ENCODE results near the gene PNMA8C.
"Not testable (repeated sequence)": the region's sequence is repeated elsewhere in the genome, so short reads cannot be mapped to it uniquely, and the experiment has no call there.

PNMA8C gene

GRCh38 chr19:46386996-46387712, 41.6 kb downstream of the PNMA8C start:
- no peak for DNase-seq

DNA sequence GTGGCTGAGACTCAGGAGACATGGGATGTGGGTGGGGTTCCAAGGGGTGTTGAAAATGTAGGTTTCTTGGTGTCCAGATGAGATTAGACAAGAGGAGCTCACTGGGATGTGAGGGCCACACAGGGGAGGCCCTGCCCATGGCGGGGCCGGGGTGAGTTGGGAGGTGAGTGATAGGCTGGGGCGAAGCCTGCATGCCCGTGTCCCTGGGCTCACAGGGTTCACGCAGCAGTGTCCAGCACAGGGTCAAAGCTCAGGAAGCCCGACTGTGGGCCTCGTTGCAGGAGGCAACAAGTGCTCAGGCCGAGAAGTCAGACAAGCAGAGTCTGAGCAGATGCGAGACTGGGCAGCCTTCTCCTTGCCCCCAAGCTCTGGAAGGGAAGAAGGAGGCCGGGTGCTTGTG, 42.6 kb downstream of the PNMA8C start:
- no peak for DNase-seq

GRCh38 chr19:46385636-46386035, 43.1 kb downstream of the PNMA8C start:
- DNase-seq = no peak

GRCh38 chr19:46384396-46384795, 44.3 kb downstream of the PNMA8C start:
- no peak for DNase-seq

- no peak for DNase-seq
These were observed 44.9 kb downstream of the PNMA8C start for GRCh38 chr19:46383846-46384245.

DNA sequence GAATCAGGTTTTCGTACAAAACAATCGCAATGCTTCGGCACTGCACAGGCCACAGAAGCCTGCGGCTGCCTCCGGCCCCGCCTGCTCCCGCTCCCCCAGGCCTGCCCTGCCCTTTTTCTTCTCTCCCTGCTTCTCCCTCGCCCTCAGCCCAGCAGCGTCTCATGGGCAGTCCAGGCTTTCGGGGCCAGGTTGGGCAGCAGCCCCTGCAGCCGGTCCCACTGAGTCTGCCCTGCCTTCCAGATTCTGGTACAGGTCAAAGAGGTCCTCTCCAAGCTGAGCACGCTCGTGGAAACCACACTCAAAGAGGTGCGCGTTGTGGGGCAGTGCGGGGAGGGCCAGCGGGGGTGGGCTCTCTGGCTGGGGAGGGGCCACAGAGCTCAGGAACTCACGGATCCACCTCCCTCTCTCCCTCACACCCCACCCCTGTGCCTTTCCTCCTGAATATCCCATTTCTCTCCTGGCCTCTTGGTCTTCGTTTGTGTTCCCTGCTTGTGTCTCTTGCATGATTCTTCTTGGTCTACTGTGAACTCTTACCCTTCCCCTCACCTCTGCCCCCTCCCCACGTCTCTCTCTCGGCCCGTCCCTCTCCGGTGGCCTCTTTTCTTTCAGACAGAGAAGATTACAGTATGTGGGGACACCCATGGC, 45.4 kb downstream of the PNMA8C start:
- DNase-seq = peak; percentile 21

DNA sequence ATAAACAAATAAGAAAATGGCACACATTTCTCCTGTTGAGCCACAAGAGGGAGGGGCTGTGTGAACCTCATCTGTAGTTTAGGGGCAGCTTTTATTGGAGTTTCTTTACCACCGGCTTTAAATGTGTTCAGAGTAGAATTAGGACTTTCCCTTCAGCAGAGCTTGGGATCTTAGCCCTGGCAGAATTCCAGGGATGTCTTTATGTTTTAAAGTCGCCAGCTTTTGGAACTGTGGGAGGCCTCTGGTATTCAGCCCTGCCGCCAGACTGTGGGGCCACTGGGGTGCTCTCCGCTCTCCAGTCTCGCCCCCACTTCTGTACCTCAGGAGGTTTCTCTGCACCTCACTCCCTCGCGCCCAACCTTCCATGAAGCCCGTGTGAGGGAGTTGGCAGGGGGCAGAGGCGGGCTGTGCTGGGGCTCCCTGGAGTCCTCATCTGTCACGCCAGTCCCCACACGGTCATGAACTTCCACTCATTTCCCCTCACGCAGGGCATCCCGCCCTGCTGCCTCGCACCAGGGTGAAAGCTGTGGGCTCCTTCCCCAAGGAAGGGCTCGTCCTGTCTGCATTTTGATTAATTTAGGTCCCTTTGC, 46.9 kb downstream of the PNMA8C start:
- DNase-seq = no peak

GRCh38 chr19:46381346-46381745, 47.4 kb downstream of the PNMA8C start:
- no peak for DNase-seq

GRCh38 chr19:46380690-46381089, 48.0 kb downstream of the PNMA8C start:
- DNase-seq = no peak

DNA sequence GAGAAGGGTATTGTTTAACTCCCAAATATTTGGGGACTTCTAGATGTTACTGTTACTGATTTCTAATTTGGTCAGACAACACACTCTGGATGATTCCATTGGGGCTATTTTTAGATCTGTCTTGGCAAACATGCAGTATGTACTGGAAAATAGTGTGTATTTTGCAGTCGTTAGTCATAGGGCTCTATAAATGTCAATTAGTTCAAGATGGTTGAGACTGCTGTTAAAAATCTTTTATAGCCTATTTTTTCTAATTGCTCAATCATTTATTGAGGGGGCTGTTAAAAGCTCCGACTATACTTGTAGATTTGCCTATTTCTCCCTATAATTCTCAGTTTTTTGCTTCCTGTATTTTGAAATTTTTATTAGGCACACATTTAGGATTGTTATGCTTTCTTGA, 50.5 kb downstream of the PNMA8C start:
- no peak for DNase-seq

DNA sequence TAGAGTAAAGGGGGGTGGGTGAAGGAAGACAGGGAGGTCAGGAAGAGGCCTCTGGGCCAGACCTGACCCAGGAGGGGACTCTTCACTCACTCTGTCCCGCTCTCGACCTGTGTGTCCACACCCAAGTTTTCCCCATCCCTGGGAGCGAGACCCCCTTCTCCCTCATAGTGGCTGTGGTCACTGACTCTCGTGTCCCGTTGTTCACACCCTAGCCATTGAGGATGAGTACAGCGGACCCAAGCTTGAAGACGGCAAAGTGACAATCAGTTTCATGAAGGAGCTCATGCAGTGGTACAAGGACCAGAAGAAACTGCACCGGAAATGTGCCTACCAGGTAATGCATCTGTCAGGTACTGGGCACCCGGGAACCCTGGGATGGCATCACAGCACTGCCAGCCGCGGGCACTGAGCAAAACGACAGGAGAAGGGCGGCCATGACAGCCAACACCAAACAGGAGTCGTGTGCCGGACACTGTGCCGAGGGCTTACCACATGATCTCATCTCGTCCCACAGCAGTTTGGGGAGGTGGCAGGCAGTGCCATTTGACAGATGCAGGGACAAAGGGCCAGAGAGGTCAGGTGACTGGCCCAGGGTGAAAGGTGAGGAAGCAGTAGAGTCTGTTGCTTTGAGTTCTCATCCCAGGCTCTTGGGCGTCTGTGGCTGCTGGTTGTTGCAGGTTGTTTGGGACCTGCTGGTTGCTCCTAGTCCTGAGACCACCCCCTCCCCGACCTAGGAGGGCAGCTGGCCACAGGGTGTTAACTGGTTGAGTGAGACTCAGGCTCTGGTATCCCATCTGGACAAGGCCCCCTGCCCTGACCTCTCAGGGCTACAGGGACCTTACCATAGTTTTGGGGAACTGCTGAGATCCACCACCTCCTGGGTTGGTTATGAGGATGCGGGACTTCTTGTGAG, 52.2 kb downstream of the PNMA8C start:
- no peak for DNase-seq

- DNase-seq = not testable (repeated sequence)
These were observed 53.2 kb downstream of the PNMA8C start for GRCh38 chr19:46375476-46376067.

Measured in activated CD8-positive, alpha-beta memory T cell treated with anti-CD3 and anti-CD28 coated beads for 24 hours (primary cell).